Sigmoid colon (tissue), 7 donors: ENCODE measurements around the gene C6orf62. TPM values are rescaled to one million over a fixed set of nuclear protein-coding genes. Genes with fewer than 3 reads are reported as not detected.

Source experiments
- DNase-seq: peaks from one replicate; pipeline ENCODE4 v3.0.0-alpha.2; 2019
- H3K27ac ChIP-seq, 4 donors: fragments of 200-600 bp; sonication (generic); one replicate each; pipeline ENCODE4 v1.5.1; 2016 to 2019; ENCODE audit warnings: mild to moderate bottlenecking in 1 of 4
- H3K27me3 ChIP-seq, 3 donors: fragments of 200-600 bp; sonication (generic); one replicate each; pipeline ENCODE4 v1.5.1; 2019; ENCODE audit warnings: mild to moderate bottlenecking in 1 of 3
- H3K36me3 ChIP-seq, 4 donors: fragments of 200-600 bp; sonication (generic); one replicate each; pipeline ENCODE4 v1.5.1; 2016 to 2019
- H3K4me1 ChIP-seq, 4 donors: fragments of 200-600 bp; sonication (generic); one replicate each; pipeline ENCODE4 v1.5.1; 2017 to 2019
- H3K4me3 ChIP-seq, 4 donors: fragments of 200-600 bp; sonication (generic); one replicate each; pipeline ENCODE4 v1.5.1; 2017 to 2019; ENCODE audit warnings: mild to moderate bottlenecking in 2 of 4, moderate library complexity in 1 of 4
- H3K9me3 ChIP-seq, 4 donors: fragments of 200-600 bp in 3 of 4; sonication (generic) in 3 of 4; one replicate each; pipeline versions ENCODE4 v1.5.1 to v1.6.1; 2013 to 2019
- CTCF ChIP-seq, 4 experiments: fragments of 450-650 bp in 3 of 4; fragments of 200-600 bp in 1 of 4; IDR thresholded peaks; one replicate each; pipeline ENCODE4 v1.5.1; 2016 to 2019; ENCODE audit warnings: antibody characterized with exemption in 4 of 4, mild to moderate bottlenecking in 3 of 4, moderate library complexity in 2 of 4
- EP300 ChIP-seq, 4 donors: sonication (generic); formaldehyde crosslinking; IDR thresholded peaks; one replicate each; pipeline ENCODE4 v1.6.1; 2017; ENCODE audit warnings: antibody characterized with exemption in 4 of 4
- POLR2A ChIP-seq, 2 donors: fragments of 450-650 bp; IDR thresholded peaks; one replicate each; pipeline ENCODE4 v1.6.1; 2016; ENCODE audit warnings: antibody characterized with exemption in 2 of 2, mild to moderate bottlenecking in 2 of 2, moderate library complexity in 2 of 2
- POLR2AphosphoS5 ChIP-seq, 4 donors: sonication (generic); formaldehyde crosslinking; IDR thresholded peaks; one replicate each; pipeline ENCODE4 v1.6.1; 2017; ENCODE audit warnings: antibody characterized with exemption in 4 of 4
- WGBS, 2 donors: extraction: QIAGEN DNeasy Blood & Tissue Kit; methylation state at CpG; one replicate each; pipeline ENCODE4 v1.1.7; 2013; 5-methylcytosine and 5-hydroxymethylcytosine counted together
- intact Hi-C: fragments of 100-400 bp; cut with DNase I; formaldehyde crosslinking; loops from one replicate; pipeline ENCODE4 v1.15.1; 2023
- polyA plus RNA-seq, 3 donors: library from polyadenylated mRNA; stranded (reverse); fragments of 200-250 nt; gene quantifications; one replicate each; pipeline ENCODE4 v1.2.3, GENCODE V29; 2013
- total RNA-seq, 4 donors: library from RNA; depleted of rRNA; stranded (reverse); fragments of >200 nt; gene quantifications; one replicate each; pipeline ENCODE4 v1.1.0, GENCODE V29; 2016
- donor health status: healthy with polysubstance abuse.
- donor health status: Bipolar disorder and iron deficiency.
- donor health status: healthy.

C6orf62 gene
- total and polyA plus RNA-seq, 7 donors: 27.0 to 60.9 (median 33.2) TPM

DNA sequence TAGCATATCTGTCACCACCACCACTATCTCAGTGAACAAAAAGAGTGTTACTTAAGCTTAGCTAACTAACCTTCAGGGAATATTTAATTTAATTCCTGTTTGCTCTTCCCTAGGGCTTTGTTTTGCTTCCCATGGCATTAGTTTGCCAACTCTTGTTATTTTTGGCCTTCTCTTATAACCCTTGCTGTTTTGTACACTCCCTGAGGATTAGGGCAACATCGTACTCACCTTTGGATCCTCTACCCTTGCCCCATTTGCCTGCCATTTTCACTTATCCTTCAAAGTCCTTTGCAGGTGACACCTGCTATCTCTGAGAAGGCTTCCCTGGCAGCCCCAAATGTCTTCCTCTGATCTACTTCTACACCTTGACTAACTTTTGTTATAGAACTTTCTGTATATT, 28.4 kb downstream of the C6orf62 start:
- intact Hi-C loops: no loop called here
- no peaks in the 10 kb centered on the region for H3K4me1 ChIP-seq
- no peaks in the 10 kb centered on the region for H3K27me3 ChIP-seq
- no peak overlapping the region for H3K27ac ChIP-seq
- H3K9me3 ChIP-seq: no peaks in the 10 kb centered on the region
- 64 to 79% methylated on average over 1 of the region's 1 CpG for WGBS, 2 donors
- DNase-seq: no peak
- TF ChIP-seq POLR2AphosphoS5 (IDR thresholded peaks at IDR 0.05) (no peak), EP300 (IDR thresholded peaks at IDR 0.05) (no peak), CTCF (IDR thresholded peaks at IDR 0.05) (no peak), POLR2A (IDR thresholded peaks at IDR 0.05) (no peak)
- peaks cover 0 to 6% (median 0%) of the 10 kb centered on the region in 4 donors for H3K36me3 ChIP-seq
- H3K4me3 ChIP-seq: no peak overlapping the region

GRCh38 chr6:24689964-24690363, 29.0 kb downstream of the C6orf62 start:
- no peak overlapping the region for H3K27ac ChIP-seq
- no peaks in the 10 kb centered on the region for H3K9me3 ChIP-seq
- H3K4me1 ChIP-seq: no peaks in the 10 kb centered on the region
- 90 to 95% methylated on average over 2 of the region's 2 CpGs for WGBS, 2 donors
- H3K4me3 ChIP-seq: no peak overlapping the region
- intact Hi-C loops: no loop called here
- no peaks in the 10 kb centered on the region for H3K27me3 ChIP-seq
- TF ChIP-seq CTCF (IDR thresholded peaks at IDR 0.05) (no peak), EP300 (IDR thresholded peaks at IDR 0.05) (no peak), POLR2A (IDR thresholded peaks at IDR 0.05) (no peak), POLR2AphosphoS5 (IDR thresholded peaks at IDR 0.05) (no peak)
- H3K36me3 ChIP-seq: peaks cover 0 to 6% (median 0%) of the 10 kb centered on the region in 4 donors
- DNase-seq: no peak

GRCh38 chr6:24686946-24687345, 32.0 kb downstream of the C6orf62 start:
- WGBS, 2 donors: 88 to 90% methylated on average over 4 of the region's 4 CpGs
- Histone ChIP-seq H3K36me3 (peaks cover 0 to 6% (median 0%) of the 10 kb centered on the region in 4 donors), H3K9me3 (no peaks in the 10 kb centered on the region), H3K27ac (no peak overlapping the region), H3K4me1 (no peaks in the 10 kb centered on the region), H3K27me3 (no peaks in the 10 kb centered on the region), H3K4me3 (no peak overlapping the region)
- DNase-seq: no peak
- TF ChIP-seq POLR2AphosphoS5 (IDR thresholded peaks at IDR 0.05) (no peak), EP300 (IDR thresholded peaks at IDR 0.05) (no peak), CTCF (IDR thresholded peaks at IDR 0.05) (no peak), POLR2A (IDR thresholded peaks at IDR 0.05) (no peak)
- intact Hi-C loops: no loop called here

GRCh38 chr6:24686408-24686807, 32.5 kb downstream of the C6orf62 start:
- TF ChIP-seq POLR2AphosphoS5 (IDR thresholded peaks at IDR 0.05): no peak
- no peak for TF ChIP-seq CTCF (IDR thresholded peaks at IDR 0.05)
- no peak for TF ChIP-seq POLR2A (IDR thresholded peaks at IDR 0.05)
- TF ChIP-seq EP300 (IDR thresholded peaks at IDR 0.05): no peak

More at GRCh38 chr6:24686408-24686807, 32.5 kb downstream of the C6orf62 start:
- no peaks in the 10 kb centered on the region for H3K9me3 ChIP-seq
- H3K27me3 ChIP-seq: no peaks in the 10 kb centered on the region
- 92 to 96% methylated on average over 1 of the region's 1 CpG for WGBS, 2 donors
- H3K27ac ChIP-seq: no peak overlapping the region
- intact Hi-C loops: no loop called here
- no peak overlapping the region for H3K4me3 ChIP-seq
- DNase-seq: no peak
- H3K4me1 ChIP-seq: no peaks in the 10 kb centered on the region
- peaks cover 0 to 6% (median 0%) of the 10 kb centered on the region in 4 donors for H3K36me3 ChIP-seq
